ENCODE measurements around the gene FRMPD2. TPM values are rescaled to one million over a fixed set of nuclear protein-coding genes. Genes with fewer than 3 reads are reported as not detected.

Gene FRMPD2
- total and polyA plus RNA-seq, 7 donors, result 0.04 TPM; not detected in 6

- TF ChIP-seq CTCF (IDR thresholded peaks at IDR 0.05), result no peak
- no peak overlapping the region for H3K4me3 ChIP-seq
- H3K27ac ChIP-seq, result no peak overlapping the region
- no peaks in the 10 kb centered on the region for H3K27me3 ChIP-seq (ENCODE audit: insufficient read depth in 3 of 3, low read length in 2 of 3)
- ATAC-seq (no peak), DNase-seq (no peak)
- H3K4me1 ChIP-seq, result peaks cover 40% of the 10 kb centered on the region
- 89 to 93% (median 90%) methylated on average over 2 of the region's 2 CpGs for WGBS, 3 donors
- no peaks in the 10 kb centered on the region for H3K9me3 ChIP-seq
- intact Hi-C loops (cut with DNase I), result loop anchor here in 1 of 2 donors (2.0 kb wide), 1 partner anchor 23 kb away; no protein-coding TSS in a partner anchor
- no peaks in the 10 kb centered on the region for H3K36me3 ChIP-seq (ENCODE audit: insufficient read depth in 1 of 2, low read depth in 1 of 2)
Observed at GRCh38 chr10:48314107-48314506, 39.6 kb upstream of the FRMPD2 start.

GRCh38 chr10:48309711-48310226, 35.3 kb upstream of the FRMPD2 start:
- Histone ChIP-seq H3K27ac (no peak overlapping the region), H3K27me3 (ENCODE audit: insufficient read depth in 3 of 3, low read length in 2 of 3) (no peaks in the 10 kb centered on the region), H3K4me1 (peaks cover 34% of the 10 kb centered on the region), H3K36me3 (ENCODE audit: insufficient read depth in 1 of 2, low read depth in 1 of 2) (no peaks in the 10 kb centered on the region), H3K4me3 (no peak overlapping the region), H3K9me3 (no peaks in the 10 kb centered on the region)
- intact Hi-C loops (cut with DNase I), result no loop called here
- TF ChIP-seq CTCF (IDR thresholded peaks at IDR 0.05), result peak; percentile 24
- WGBS, 3 donors, result 63 to 81% (median 67%) methylated on average over 2 of the region's 2 CpGs
- ATAC-seq (no peak), DNase-seq (no peak)

- H3K4me1 ChIP-seq, result peaks cover 34% of the 10 kb centered on the region
- 4 to 5% (median 5%) methylated on average over 3 of the region's 3 CpGs for WGBS, 3 donors
- H3K27ac ChIP-seq, result no peak overlapping the region
- ATAC-seq, result no peak
- intact Hi-C loops (cut with DNase I), result no loop called here
- DNase-seq, result no peak
- no peaks in the 10 kb centered on the region for H3K9me3 ChIP-seq
- H3K36me3 ChIP-seq (ENCODE audit: insufficient read depth in 1 of 2, low read depth in 1 of 2), result no peaks in the 10 kb centered on the region
- no peak for TF ChIP-seq CTCF (IDR thresholded peaks at IDR 0.05)
- H3K4me3 ChIP-seq, result peak overlapping the region; percentile 95
- no peaks in the 10 kb centered on the region for H3K27me3 ChIP-seq (ENCODE audit: insufficient read depth in 3 of 3, low read length in 2 of 3)
Observed at GRCh38 chr10:48307711-48308018, 33.2 kb upstream of the FRMPD2 start.

GRCh38 chr10:48306870-48307710, 32.6 kb upstream of the FRMPD2 start:
- H3K4me1 ChIP-seq, result peaks cover 34% of the 10 kb centered on the region

More at GRCh38 chr10:48306870-48307710, 32.6 kb upstream of the FRMPD2 start:
- no peak for TF ChIP-seq CTCF (IDR thresholded peaks at IDR 0.05)
- Histone ChIP-seq H3K36me3 (ENCODE audit: insufficient read depth in 1 of 2, low read depth in 1 of 2) (no peaks in the 10 kb centered on the region), H3K4me3 (peak overlapping the region; percentile 95), H3K27ac (peak overlapping the region; percentile 97), H3K27me3 (ENCODE audit: insufficient read depth in 3 of 3, low read length in 2 of 3) (no peaks in the 10 kb centered on the region), H3K9me3 (no peaks in the 10 kb centered on the region)
- intact Hi-C loops (cut with DNase I), result no loop called here
- peak; percentile 75 to 81 for DNase-seq
- ATAC-seq, result peak; percentile 63 to 74 (median 68)
- 0 to 1% (median 0%) methylated on average over 34 to 70 of the region's 70 CpGs for WGBS, 3 donors
